HEK293T (cell line): ENCODE results near the gene FAM90A1.
"Not testable (repeated sequence)": the region's sequence is repeated elsewhere in the genome, so short reads cannot be mapped to it uniquely, and the experiment has no call there.

ENCODE experiments used
- ARNT ChIP-seq: fragments of 450-650 bp; IDR thresholded peaks from 2 replicates; pipeline ENCODE4 v1.6.1; 2017; ENCODE audit warnings: mild to moderate bottlenecking
- BHLHE40 ChIP-seq: fragments of 450-650 bp; IDR thresholded peaks from 2 replicates; pipeline ENCODE4 v1.6.1; 2016; ENCODE audit warnings: mild to moderate bottlenecking, moderate library complexity, borderline replicate concordance
- FOXM1 ChIP-seq: fragments of 450-650 bp; IDR thresholded peaks from 2 replicates; pipeline ENCODE4 v1.6.1; 2017; ENCODE audit warnings: mild to moderate bottlenecking, borderline replicate concordance
- L3MBTL2 ChIP-seq: fragments of 450-650 bp; conservative IDR thresholded peaks from 2 replicates; pipeline ENCODE4 v1.6.1; 2016; ENCODE audit warnings: mild to moderate bottlenecking
- LEF1 ChIP-seq: fragments of 450-650 bp; IDR thresholded peaks from 2 replicates; pipeline ENCODE4 v1.6.1; 2017; ENCODE audit warnings: mild to moderate bottlenecking, borderline replicate concordance
- SUZ12 ChIP-seq: fragments of 450-650 bp; IDR thresholded peaks from 2 replicates; pipeline ENCODE4 v1.6.1; 2016; ENCODE audit warnings: mild to moderate bottlenecking
- TARDBP ChIP-seq: fragments of 450-650 bp; IDR thresholded peaks from 2 replicates; pipeline ENCODE4 v1.6.1; 2016
- ZNF384 ChIP-seq: fragments of 450-650 bp; IDR thresholded peaks from 2 replicates; pipeline ENCODE4 v1.6.1; 2016

- TF ChIP-seq SUZ12, L3MBTL2, BHLHE40, ZNF384, FOXM1, TARDBP, LEF1, ARNT: not testable (repeated sequence)
These were observed 29.6 kb downstream of the FAM90A1 start for GRCh38 chr12:8197685-8198308.
